Measurements from ENCODE around the gene CRYGC. TPM values are rescaled to one million over a fixed set of nuclear protein-coding genes. Genes with fewer than 3 reads are reported as not detected.

Gene CRYGC
- total RNA-seq = not detected
- not detected for polyA plus RNA-seq
- long read RNA-seq, donor 1 = 0 reads
- long read RNA-seq, donor 2 = 0 reads
- long read RNA-seq, donor 3 = 0 reads

GRCh38 chr2:208129744-208130711 lies at the start of gene CRYGC:
TSS of gene CRYGC (minus strand) at chr2:208129828. CDS start at chr2:208129792, 36 bp downstream.
- 52 to 60% (median 54%) methylated on average over 19 of the region's 19 CpGs for WGBS, 3 donors
- DNase-seq = no peak
- no peaks in the 10 kb centered on the region for H3K9me3 ChIP-seq
- no peaks in the 10 kb centered on the region for H3K27me3 ChIP-seq
- no peak within 1 kb of the TSS for H3K4me3 ChIP-seq
- H3K36me3 ChIP-seq = no peaks in the 10 kb centered on the region
- H3K27ac ChIP-seq = peak within 1 kb of the TSS in 1 of 2 donors; percentile 48
- intact Hi-C loops (cut with DNase I) = no loop called here
- TF ChIP-seq POLR2A (IDR thresholded peaks at IDR 0.05) (no peak), EP300 (IDR thresholded peaks at IDR 0.05) (no peak), CTCF (IDR thresholded peaks at IDR 0.05) (no peak)
- H3K4me1 ChIP-seq (ENCODE audit: insufficient read depth) = peaks cover 3% of the 10 kb centered on the region

- 71 to 82% (median 80%) methylated on average over 4 of the region's 4 CpGs for WGBS, 3 donors
- Histone ChIP-seq H3K9me3 (no peaks in the 10 kb centered on the region), H3K4me3 (no peak overlapping the region), H3K4me1 (ENCODE audit: insufficient read depth) (no peaks in the 10 kb centered on the region), H3K27me3 (no peaks in the 10 kb centered on the region), H3K27ac (no peak overlapping the region), H3K36me3 (no peaks in the 10 kb centered on the region)
- intact Hi-C loops (cut with DNase I) = loop anchor here in 3 of 4 donors (2.0 to 5.0 kb wide), 2 partner anchors 14 to 73 kb away; no protein-coding TSS in a partner anchor
- no peak for DNase-seq
- TF ChIP-seq CTCF (IDR thresholded peaks at IDR 0.05) (no peak), POLR2A (IDR thresholded peaks at IDR 0.05) (no peak), EP300 (IDR thresholded peaks at IDR 0.05) (no peak)
Observed at GRCh38 chr2:208179028-208179609, 49.5 kb upstream of the CRYGC start.

- 70 to 77% (median 74%) methylated on average over 6 of the region's 6 CpGs for WGBS, 3 donors
- Histone ChIP-seq H3K36me3 (no peaks in the 10 kb centered on the region), H3K4me1 (ENCODE audit: insufficient read depth) (no peaks in the 10 kb centered on the region), H3K27me3 (no peaks in the 10 kb centered on the region), H3K9me3 (no peaks in the 10 kb centered on the region), H3K4me3 (no peak overlapping the region), H3K27ac (no peak overlapping the region)
- intact Hi-C loops (cut with DNase I) = loop anchor here in 2 of 4 donors (5.0 kb wide), 1 partner anchor 77 kb away; no protein-coding TSS in a partner anchor
- no peak for DNase-seq
- no peak for TF ChIP-seq CTCF (IDR thresholded peaks at IDR 0.05)
- no peak for TF ChIP-seq POLR2A (IDR thresholded peaks at IDR 0.05)
- no peak for TF ChIP-seq EP300 (IDR thresholded peaks at IDR 0.05)
Observed at GRCh38 chr2:208175840-208176153, 46.2 kb upstream of the CRYGC start.

- Histone ChIP-seq H3K27me3 (no peaks in the 10 kb centered on the region), H3K4me1 (ENCODE audit: insufficient read depth) (no peaks in the 10 kb centered on the region), H3K4me3 (no peak overlapping the region), H3K36me3 (no peaks in the 10 kb centered on the region), H3K27ac (no peak overlapping the region), H3K9me3 (no peaks in the 10 kb centered on the region)
- DNase-seq = peak; percentile 69 to 84 (median 75)
- TF ChIP-seq POLR2A (IDR thresholded peaks at IDR 0.05) (no peak), EP300 (IDR thresholded peaks at IDR 0.05) (no peak), CTCF (IDR thresholded peaks at IDR 0.05) (peak; percentile 47 to 69 (median 65))
- intact Hi-C loops (cut with DNase I) = loop anchor here in 2 of 4 donors (5.0 kb wide), 1 partner anchor 77 kb away; no protein-coding TSS in a partner anchor
- 35 to 42% (median 36%) methylated on average over 21 of the region's 21 CpGs for WGBS, 3 donors
Observed at GRCh38 chr2:208175069-208175839, 45.6 kb upstream of the CRYGC start.

All from ovary (tissue), 10 donors.